HepG2 (cell line): ENCODE measurements around the gene DACT2. TPM values are rescaled to one million over a fixed set of nuclear protein-coding genes. Genes with fewer than 3 reads are reported as not detected.

Experiments
- ATAC-seq: fragments of 200-7000 bp; cut with Tn5 transposase; 3 replicates; pipeline ENCODE4 v1.9.1; 2020; ENCODE audit warnings: mild to moderate bottlenecking, moderate library complexity
- BruUV-seq: library from RNA; stranded (reverse); fragments of 400-500 nt; replicated peaks from 2 replicates; lab custom pipeline; 2021; lab: Mats Ljungman, UMichigan
- CTCF ChIA-PET: fragments of 300-600 bp; formaldehyde crosslinking; extraction: SDS; loops from one replicate; lab custom pipeline; 2021; ENCODE audit warnings: low total read pairs, inconsistent platforms, low intra/inter-chr PET ratio; lab: Yijun Ruan, JAX
- POLR2A ChIA-PET: fragments of 350-600 bp; sonication (Branson Sonifier 250); formaldehyde crosslinking; loops from one replicate; lab custom pipeline; 2020; ENCODE audit warnings: antibody characterized with exemption, inconsistent platforms; lab: Yijun Ruan, JAX
- DNase-seq: peaks from one replicate; pipeline ENCODE4 v3.0.0-alpha.2; 2015; ENCODE audit warnings: low spot score
- FAIRE-seq: peaks from 3 replicates; lab custom pipeline; 2011; peaks lifted over from hg19 to GRCh38; lab: Jason Lieb, UNC
- H2AFZ ChIP-seq: one replicate; pipeline ENCODE4 v1.6.1; 2011; ENCODE audit warnings: low read length, inconsistent platforms
- H3K27ac ChIP-seq: fragments of 300-600 bp; 3 replicates; pipeline ENCODE4 v1.8.0; 2011; ENCODE audit warnings: mixed run types, mild to moderate bottlenecking, mixed read lengths, low read length, inconsistent platforms; ENCODE audit not compliant: insufficient read depth; ENCODE audit errors: extremely low read length
- H3K27me3 ChIP-seq, 2 experiments: fragments of 200-600 bp in 1 of 2; 2 replicates in 1 of 2; 3 replicates in 1 of 2; pipeline versions ENCODE4 v1.6.0 to v1.8.0; 2011; ENCODE audit warnings: low read length in 2 of 2, mild to moderate bottlenecking in 2 of 2, moderate library complexity in 2 of 2, inconsistent platforms in 1 of 2; ENCODE audit not compliant: insufficient read depth in 2 of 2, control insufficient read depth in 1 of 2
- H3K36me3 ChIP-seq, 2 experiments: fragments of 200-600 bp in 1 of 2; replicated peaks in 1 of 2; 2 replicates in 1 of 2; 3 replicates in 1 of 2; pipeline versions ENCODE4 v1.5.1 to v1.8.0; 2011; ENCODE audit warnings: low read length in 2 of 2, inconsistent platforms in 1 of 2; ENCODE audit not compliant: insufficient read depth in 2 of 2, control insufficient read depth in 1 of 2
- H3K4me1 ChIP-seq: 2 replicates; pipeline ENCODE4 v1.5.1; 2012; ENCODE audit warnings: low read length, inconsistent platforms; ENCODE audit not compliant: insufficient read depth
- H3K4me2 ChIP-seq: 2 replicates; pipeline ENCODE4 v1.6.0; 2011; ENCODE audit warnings: low read depth, low read length, inconsistent platforms
- H3K4me3 ChIP-seq, 3 experiments: fragments of 200-600 bp in 1 of 3; sonication (generic), shearing (Covaris generic) in 1 of 3; replicated peaks in 1 of 3; 2 replicates each; pipeline ENCODE4 v1.5.1; 2011 to 2016; ENCODE audit warnings: low read length in 3 of 3, inconsistent platforms in 2 of 3, low read depth in 2 of 3, mild to moderate bottlenecking in 2 of 3, control low read depth in 1 of 3, mixed read lengths in 1 of 3; ENCODE audit not compliant: insufficient read depth in 1 of 3
- H3K79me2 ChIP-seq: one replicate; pipeline ENCODE4 v1.6.1; 2011; ENCODE audit warnings: low read length, inconsistent platforms; ENCODE audit not compliant: insufficient read depth
- H3K9ac ChIP-seq: 2 replicates; pipeline ENCODE4 v1.6.0; 2011; ENCODE audit warnings: mild to moderate bottlenecking, low read depth, low read length, inconsistent platforms; ENCODE audit not compliant: insufficient read depth
- H3K9me3 ChIP-seq: 2 replicates; pipeline ENCODE4 v1.5.1; 2012; ENCODE audit warnings: mild to moderate bottlenecking, low read length
- H4K20me1 ChIP-seq: 2 replicates; pipeline ENCODE4 v1.6.0; 2011; ENCODE audit warnings: inconsistent platforms, mild to moderate bottlenecking, low read length, moderate library complexity; ENCODE audit not compliant: insufficient read depth
- CEBPB ChIP-seq: IDR thresholded peaks from 2 replicates; pipeline ENCODE4 v1.6.1; 2011; ENCODE audit warnings: low read depth, low read length, improper control_type of control experiment, borderline replicate concordance
- DMAP1 ChIP-seq: IDR thresholded peaks from 2 replicates; pipeline ENCODE4 v1.6.1; 2016
- TARDBP ChIP-seq: sonication (generic); formaldehyde crosslinking; IDR thresholded peaks from 2 replicates; pipeline ENCODE4 v1.8.0; 2022; ENCODE audit warnings: mild to moderate bottlenecking, missing genetic modification reagents
- ZNF318 ChIP-seq: sonication (generic); formaldehyde crosslinking; IDR thresholded peaks from 2 replicates; pipeline ENCODE4 v1.4.0; 2020; ENCODE audit warnings: mild to moderate bottlenecking, missing genetic modification reagents
- ZNF670 ChIP-seq: sonication (generic); formaldehyde crosslinking; IDR thresholded peaks from 2 replicates; pipeline ENCODE4 v1.8.0; 2022; ENCODE audit warnings: mild to moderate bottlenecking, missing genetic modification reagents, borderline replicate concordance
- WGBS: methylation state at CpG from one replicate; pipeline ENCODE4 v1.1.6; 2017; ENCODE audit warnings: low lambda C conversion rate; 5-methylcytosine and 5-hydroxymethylcytosine counted together
- in situ Hi-C: cut with HindIII; loops from 2 replicates; pipeline ENCODE4 v1.10.0; 2017; ENCODE audit warnings: low pct_unique_long_range_greater_than_20kb; ENCODE audit not compliant: extremely low pct_ligation_motif_present
- intact Hi-C: fragments of 100-400 bp; cut with micrococcal nuclease; formaldehyde crosslinking; loops from one replicate; pipeline ENCODE4 v1.10.0; 2022; ENCODE audit not compliant: unreplicated experiment
- polyA plus RNA-seq, 8 experiments: library from polyadenylated mRNA; depleted of rRNA in 3 of 8; stranded (reverse) in 7 of 8; unstranded in 1 of 8; fragments of >200 nt; fragmentation: Illumina TruSeq in 4 of 8; extraction: Trizol in 4 of 8; gene quantifications; 2 replicates each; pipeline versions ENCODE4 v1.2.1 to v1.2.3, GENCODE V29; 2011 to 2016; ENCODE audit warnings: low read depth in 4 of 8, missing spikeins in 1 of 8, mixed read lengths in 1 of 8; ENCODE audit not compliant: insufficient read depth in 1 of 8
- total RNA-seq, 5 experiments: library from RNA; depleted of rRNA; stranded (reverse); fragments of >200 nt; fragmentation: Illumina TruSeq; extraction: Trizol; gene quantifications; 2 replicates each; pipeline ENCODE4 v1.2.3, GENCODE V29; 2016; ENCODE audit warnings: low read depth in 1 of 5

The DACT2 gene
- total and polyA plus RNA-seq, 2 of the 13 experiments (the other 11 are each of a cell fraction or from before 2014, with no cell fraction given), result 0.15 TPM; not detected in 1

- TF ChIP-seq ZNF318 (CRISPR knock-in tag) (no peak), ZNF670 (no peak), TARDBP (CRISPR knock-in tag) (0 out of 2 replicates have a peak, but pooled peaks have one; percentile 42)
Observed at GRCh38 chr6:168331058-168331457, 11.5 kb upstream of the DACT2 start (continued).

GRCh38 chr6:168330403-168330802, 10.8 kb upstream of the DACT2 start:
- Histone ChIP-seq H3K4me3 (no peak overlapping the region), H3K4me1 (peaks cover 71% of the 10 kb centered on the region), H3K27me3 (no peaks in the 10 kb centered on the region), H3K4me2 (no peak overlapping the region), H3K79me2 (no peaks in the 10 kb centered on the region), H2AFZ (no peak overlapping the region), H4K20me1 (no peaks in the 10 kb centered on the region), H3K9me3 (no peaks in the 10 kb centered on the region), H3K9ac (no peak overlapping the region), H3K36me3 (no peaks in the 10 kb centered on the region), H3K27ac (no peak overlapping the region)
- 85% methylated on average over 10 of the region's 10 CpGs for WGBS
- POLR2A ChIA-PET, result no interaction called here
- ATAC-seq, result no peak
- no peak for FAIRE-seq
- peak; percentile 55; the same call in 1 of the 2 replicates for TF ChIP-seq CEBPB
- TF ChIP-seq DMAP1 (CRISPR knock-in tag), result no peak
- BruUV-seq, result no TSS peak
- CTCF ChIA-PET, result no interaction called here
- in situ Hi-C loops (no loop called here), intact Hi-C loops (no loop called here)
- no peak for DNase-seq
